ELF-1 (cell line): ENCODE data around the gene CA10.

Experiments used
- DNase-seq: peaks from one replicate; pipeline ENCODE4 v3.0.0-alpha.2; 2016; ENCODE audit warnings: low read depth, low spot score

Gene CA10

DNA sequence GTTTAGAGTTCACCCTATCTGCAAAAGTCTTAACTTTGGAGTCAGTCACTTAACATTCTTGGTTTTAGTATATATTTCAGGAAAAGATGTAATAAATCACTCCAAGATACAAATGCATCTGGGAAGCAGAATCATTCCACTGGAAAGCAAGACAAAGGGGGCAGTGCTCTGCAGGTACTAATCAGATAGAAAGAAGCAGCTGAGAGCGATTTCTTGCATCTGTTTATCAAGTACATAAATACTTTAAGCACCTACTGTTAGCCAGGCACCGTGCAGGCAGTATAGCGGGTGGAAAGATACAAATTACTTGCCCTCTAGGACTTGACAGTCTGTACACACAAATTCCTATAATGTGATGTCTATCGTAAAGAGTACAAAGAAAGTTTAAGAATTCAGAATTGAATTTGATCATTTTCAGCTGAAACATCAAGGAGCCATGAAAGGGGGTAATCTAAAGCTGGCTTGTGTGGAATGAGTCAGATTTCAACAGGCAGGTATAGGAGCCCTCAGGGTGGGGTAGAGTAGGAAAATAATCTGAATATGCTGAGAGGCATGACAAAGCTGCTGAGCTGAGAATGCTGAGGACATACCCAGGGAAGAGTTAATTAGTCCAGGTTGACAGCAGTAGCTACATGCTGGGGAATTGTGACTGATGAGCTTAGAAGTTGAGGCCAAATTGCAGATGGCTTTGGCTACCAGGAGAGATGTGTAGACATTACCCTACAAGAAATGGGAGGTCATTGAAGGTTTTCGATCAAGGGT, 110.2 kb downstream of the CA10 start:
- peak; percentile 2 for DNase-seq

DNA sequence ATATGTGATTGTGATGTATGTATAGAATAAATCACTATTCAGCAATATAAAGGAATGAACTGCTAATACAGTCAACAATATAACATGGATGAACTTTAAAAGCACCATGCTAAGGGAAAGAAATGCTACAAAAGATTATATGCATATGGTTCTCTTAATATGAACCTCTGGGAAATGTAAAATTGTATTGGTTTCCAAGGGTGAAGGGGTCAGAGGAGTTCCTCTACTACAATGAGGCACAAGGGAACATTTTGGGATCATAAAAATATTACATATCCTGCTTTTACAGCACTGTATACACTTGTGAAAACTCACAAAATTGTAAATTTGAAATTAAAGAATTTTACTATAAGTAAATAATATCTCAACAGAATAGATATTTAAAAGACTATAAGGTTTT, 111.4 kb downstream of the CA10 start:
- DNase-seq, result no peak

DNA sequence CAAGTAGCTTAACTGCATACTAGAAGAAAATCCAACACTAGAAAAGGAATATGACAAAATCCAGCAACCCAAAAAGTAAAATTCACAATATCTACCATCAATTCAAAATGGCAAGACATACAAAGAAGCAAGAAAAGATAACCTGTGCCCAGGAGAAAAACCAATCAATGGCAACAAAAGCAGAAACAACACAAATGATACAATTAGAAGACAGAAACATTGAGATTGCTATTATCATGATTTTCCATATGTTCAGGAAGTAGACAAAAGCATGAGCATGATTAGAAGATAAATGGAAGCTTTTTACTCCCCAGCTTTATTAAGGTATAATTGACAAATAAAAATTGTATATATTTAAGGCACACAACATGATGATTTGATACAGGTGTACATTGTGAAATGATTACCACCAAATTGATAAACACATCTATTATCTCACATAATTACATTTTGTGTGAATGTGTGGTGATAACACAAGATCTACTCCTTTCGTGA, 117.3 kb downstream of the CA10 start:
- no peak for DNase-seq

DNA sequence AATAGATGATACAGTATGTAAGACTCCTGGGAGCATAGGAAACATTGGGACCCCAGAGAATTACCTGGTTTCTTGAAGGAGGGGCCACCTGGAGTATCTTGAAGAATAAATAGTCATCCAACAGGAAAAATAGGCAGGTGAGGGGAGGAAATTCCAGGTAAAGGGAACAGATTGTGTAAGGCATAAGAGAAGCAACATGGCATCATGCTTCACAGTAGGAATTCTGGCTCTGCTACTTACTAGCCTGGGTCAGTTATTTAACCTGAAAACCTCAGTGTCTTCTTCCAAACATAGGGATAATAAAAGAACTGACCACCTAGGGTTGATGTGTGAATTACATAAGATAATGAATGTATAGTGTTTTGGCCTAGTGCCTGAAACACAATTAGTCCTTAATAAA, 122.1 kb downstream of the CA10 start:
- no peak for DNase-seq

DNA sequence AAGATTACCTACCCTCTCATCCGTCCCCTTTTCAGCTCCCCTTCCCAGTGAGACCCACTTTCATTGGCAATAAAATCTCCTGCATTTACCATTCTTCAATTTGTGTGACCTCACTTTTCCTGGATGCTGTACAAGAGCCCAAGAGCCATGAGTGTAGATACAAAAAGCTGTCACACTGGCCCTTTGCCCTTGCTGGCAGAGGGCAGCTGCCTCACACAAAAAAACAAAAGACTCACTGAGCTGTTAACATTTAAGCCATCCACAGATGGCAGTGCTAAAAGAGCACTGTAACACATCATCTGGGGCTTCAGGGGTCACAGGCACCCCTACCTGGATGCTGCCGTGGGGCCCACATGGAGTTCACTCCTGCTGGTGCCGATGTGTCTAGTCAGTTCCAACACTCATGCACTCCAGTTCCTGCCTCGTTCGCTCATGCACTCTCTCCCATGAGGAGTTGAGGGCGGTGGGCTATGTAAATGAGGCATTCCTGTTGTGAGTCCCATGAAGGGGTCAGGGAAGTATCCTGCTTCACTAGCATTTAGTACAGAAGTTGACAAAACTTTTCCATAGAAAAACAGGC, 123.1 kb downstream of the CA10 start:
- DNase-seq, result no peak

DNA sequence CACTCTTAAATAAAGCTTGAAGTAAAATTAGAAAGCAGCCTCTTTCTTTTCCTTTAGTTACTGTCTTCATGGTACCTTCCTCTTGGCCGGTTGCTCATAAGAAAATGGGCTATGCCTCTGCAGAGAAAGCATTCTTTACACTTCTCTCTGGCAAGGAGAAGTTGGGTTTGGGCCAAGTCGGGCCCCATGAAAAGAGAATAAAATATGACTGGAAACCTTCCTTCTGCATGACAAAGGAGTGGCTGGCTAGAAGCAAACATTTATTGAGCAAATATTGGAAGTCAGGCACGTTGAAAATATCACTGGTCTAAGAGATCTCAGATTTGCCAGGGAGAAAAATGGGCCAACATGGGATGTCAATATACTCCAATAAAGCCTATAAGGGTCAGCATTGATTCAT, 126.1 kb downstream of the CA10 start:
- DNase-seq, result no peak

DNA sequence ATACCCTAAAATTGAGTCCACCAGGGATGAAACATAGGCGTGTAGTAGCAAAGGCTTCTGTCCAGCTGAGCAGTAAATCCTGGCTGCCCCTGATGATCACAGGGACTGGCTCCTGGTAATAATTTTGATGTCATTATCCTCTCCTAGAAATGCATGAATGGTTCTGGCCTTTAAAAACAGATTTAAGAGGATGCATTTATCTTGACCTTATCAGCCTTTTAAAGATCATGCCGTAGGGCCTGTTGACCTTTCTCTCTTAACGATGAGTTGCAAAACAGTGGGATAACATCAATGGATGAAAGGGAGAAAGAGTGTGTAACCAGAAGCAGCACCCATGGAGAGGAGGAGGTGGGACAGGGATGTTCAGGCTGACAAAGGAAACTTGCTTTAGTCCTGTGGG, 128.5 kb downstream of the CA10 start:
- DNase-seq, result no peak

DNA sequence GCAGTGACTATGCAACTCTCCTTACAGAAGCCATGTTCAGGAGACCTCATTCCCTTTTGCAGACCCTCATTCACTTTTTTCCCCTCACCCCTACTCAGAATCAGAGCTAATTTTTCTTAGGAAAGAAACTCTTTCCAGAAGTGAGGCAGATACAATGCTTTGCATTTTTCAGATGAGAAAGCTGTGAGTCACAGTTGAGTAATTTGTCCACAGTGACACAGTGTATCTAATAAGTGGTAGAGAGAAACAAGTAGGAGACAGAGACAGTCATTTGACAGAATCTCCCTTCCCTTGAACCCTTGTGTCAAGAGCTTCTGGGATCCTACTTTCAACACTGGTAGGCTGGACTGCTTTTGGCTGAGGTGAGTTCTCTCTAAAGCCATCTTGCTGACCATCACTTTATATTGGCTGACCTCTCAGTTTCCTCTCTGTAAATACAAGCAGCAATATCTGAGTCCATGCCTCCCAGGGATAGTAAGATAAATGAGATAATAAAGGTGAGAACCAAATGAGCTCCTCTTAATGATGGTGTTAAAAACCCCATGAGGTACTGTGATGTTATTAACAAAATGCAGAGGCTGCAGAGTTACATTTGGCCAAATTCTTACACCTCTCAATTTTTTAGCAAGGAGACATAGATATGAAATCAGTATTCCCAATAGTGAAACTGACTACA, 130.8 kb downstream of the CA10 start:
- DNase-seq, result no peak

DNA sequence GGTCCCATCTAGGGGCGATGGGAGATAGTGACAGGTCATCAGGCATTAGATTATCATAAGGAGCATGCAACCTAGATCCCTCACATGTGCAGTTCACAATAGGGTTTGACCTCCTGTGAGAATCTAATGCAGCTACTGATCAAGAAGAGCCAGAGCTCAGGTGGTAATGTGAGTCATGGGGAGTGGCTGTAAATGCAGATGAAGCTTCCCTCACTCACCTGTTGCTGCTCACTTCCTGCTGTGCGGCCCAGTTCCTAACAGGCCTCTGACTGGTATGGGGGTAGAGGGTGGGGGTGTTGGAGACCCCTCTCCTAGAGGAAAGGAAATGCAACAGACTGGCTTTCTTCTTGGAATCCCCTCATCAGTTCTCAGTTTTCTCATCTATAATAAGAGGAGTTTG, 131.4 kb downstream of the CA10 start:
- DNase-seq, result no peak

DNA sequence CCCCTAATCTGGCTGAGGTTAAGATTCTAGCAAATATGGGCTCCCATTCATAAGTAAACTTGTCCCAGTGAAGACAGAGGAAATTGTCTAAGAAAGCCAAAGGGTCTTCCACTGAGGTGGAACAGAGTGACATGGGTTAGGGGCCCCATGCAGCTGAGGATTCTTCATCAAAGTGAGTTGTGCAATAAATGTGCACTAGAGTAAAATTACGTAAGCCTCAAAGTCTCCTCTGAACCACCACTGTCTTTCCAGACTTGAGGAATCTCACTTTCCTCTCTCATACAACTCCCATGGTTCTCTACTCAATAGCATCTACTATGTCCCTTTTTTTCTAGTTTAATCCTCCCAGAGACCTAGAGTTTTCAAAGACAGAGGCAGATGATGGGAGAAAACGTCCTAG, 132.4 kb downstream of the CA10 start:
- no peak for DNase-seq

DNA sequence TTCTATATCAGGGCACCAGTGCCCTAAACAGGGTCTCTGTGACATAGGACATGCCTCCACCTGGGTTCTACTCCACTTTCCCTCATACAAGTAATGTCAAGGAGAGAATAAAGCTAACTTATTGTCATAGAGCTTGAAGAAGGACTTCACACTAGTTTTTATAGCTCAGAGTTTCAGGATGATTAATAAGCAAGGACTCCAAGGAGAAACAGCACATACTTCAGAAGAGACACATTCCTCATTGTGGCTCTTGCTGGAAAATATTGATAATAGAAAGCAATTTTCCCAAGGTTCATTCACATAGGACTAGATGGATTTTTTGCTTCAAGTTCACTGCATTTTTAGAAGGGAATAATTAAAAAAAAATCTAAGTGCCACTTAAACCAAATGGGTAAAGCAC, 133.3 kb downstream of the CA10 start:
- DNase-seq, result no peak

DNA sequence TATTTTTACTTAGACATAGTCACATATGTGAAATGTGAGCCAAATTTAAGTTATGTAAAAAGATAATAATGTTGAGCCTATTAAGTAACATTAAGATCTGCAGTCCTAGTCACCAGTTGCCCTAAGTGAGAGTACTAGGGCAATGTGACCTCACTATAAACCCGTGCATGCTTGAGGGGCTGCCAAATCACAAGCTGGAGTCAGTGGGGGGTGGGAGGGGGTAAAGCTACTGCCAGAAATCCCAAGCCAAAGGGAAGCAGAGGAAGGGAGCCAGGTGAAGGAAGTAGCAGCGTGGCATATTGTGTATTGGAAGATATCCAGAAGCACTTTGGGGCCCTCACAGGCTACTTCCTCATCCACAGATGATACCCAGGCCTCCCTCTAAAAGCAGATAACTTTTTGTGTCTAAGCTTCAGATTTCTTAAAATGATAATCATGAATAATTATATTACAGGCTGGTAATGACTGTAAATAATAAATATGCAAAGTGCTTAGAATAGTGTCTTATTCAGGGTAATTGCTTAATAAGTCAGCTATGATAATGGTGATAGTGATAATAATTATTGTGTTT, 134.1 kb downstream of the CA10 start:
- no peak for DNase-seq

DNA sequence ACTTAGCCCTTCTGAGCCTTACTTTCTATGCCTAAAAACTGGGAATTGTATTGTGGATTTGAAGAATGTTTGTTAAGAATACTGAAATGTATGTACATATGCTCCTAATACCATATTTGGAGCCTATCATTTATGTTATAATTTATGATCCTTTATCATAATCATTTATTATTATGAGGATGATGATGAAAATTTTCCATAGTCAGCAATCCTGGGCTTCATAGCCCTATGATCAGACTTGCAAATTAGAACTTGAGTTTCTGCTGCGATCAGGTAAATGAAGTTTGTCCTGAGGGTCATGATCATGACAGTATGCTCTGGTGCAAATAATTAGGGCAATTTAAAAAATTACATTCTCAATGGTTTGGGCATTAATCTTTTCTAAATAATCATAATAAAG, 147.4 kb downstream of the CA10 start:
- DNase-seq, result no peak

DNA sequence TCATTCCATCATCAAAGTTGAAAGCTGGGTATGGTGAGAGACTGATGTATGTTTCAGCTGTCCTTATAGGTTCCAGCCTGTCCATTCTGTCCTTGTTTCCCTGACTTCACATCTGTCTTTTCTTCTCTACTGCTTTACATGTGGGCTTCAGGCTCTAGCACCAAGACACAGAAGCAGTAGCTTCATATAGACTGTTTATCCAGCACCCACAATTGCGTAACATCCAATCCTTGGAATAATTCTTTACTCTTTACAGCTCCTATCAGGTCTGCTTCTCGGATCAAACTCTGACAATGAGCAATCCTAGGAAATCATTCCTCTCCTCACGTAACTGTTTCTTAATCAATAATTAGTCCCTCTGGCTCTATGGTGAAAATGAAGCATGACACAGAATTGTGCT, 158.9 kb downstream of the CA10 start:
- no peak for DNase-seq

DNA sequence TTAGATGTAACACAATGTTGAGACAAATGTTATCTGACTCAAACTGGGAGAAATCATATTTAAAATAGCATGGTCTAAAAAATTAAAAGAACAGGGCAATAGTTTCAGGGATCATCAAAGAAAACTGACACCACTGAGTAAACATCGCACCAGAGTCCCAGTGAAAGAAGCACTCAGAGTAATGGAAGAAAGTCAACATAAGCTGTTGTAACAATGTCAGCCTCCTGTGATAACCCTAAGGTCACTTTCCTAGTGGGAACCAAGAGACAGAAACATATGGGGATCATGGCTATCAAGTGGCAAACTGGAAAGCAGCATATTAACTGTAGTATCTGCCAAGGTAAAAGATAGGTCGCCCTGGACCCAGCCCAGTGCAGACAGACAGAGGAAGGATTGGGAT, 160.8 kb downstream of the CA10 start:
- no peak for DNase-seq

DNA sequence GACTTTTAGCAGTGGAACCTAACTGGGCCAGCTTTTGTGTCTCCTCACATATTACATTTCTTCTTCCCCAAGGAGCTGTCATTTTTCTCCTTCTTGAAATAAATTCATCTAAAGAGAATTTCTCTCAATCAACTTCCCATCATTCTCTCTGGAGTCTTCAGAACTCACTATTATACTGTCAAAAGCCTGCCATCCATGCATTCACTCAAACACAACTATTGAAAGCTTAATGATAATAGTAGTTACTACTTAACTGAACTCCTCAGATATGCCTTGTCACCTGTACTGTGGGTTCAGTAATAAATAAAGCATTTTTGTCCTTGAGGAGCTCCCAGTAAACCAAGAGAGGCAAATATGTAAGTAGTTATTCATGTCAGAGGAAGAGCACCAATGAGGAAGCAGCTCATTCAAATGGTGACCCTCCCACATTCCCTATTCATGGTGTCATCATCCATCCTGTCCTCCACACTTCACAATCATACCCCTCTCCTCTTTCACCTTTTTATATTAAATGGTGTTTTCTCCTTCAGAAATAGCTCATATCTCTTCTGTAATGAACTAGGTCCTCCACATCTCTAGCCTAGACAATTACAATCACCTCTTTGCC, 162.6 kb downstream of the CA10 start:
- no peak for DNase-seq

DNA sequence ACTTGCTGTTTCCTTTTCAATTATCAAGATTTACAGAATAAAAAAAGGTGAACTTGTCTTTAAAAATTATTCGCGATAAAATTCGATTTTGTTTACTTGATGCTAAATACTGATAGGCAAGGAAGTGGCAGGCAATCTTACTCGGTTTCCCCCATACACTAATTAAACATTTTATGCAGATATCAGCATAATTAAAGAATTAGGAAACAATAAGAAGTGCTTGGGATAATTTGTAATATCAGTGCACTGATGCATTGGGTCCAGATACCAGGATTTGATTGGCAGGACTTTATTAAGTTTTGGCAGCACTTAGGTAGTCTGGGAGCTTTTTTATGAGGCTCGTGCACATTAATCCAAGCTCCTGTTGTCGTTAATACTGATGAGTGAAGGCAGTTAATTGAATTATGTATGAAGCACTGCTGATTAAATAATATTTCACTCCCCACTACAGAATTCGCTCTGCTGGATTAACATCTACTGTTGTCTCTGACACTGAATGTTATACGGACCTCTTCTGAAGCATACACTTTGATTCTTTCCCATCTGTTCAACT, 165.6 kb downstream of the CA10 start:
- DNase-seq, result no peak

DNA sequence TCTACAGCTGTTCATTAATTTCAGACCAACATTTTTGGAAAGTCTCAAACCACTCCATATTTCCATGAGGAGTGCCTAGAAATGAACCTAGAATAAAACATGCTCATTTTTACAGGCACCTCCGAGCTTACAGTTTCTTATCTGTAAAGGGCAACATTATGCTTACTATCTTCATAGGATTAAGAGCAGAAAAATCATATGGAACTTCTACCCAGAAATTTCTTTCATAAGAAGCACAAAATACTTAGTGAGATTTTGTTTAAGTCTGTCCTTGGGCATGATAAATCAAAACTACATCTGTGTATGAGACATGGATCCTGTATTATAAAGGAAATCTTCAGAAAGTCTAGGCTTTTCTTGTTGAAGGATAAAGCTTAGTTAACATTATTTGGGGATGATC, 187.4 kb downstream of the CA10 start:
- no peak for DNase-seq

DNA sequence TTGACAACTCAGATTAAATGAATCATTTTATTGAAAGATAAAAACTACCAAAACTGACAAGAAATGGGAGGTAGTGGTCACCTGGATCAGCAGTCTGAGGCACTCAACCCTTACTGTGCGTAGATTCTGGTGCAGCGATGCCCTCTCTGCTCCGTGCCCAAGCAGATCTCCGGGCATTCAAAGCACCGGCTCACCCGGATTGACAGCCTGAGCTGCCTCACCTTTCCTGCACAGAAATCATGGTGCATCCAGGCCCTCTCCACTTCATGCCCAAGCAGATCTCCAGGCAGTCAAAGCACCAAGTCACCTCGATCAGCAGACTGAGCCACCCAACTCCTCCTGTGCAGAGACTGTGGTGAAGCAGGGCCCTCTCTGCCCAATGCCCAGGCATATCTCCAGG, 196.8 kb downstream of the CA10 start:
- DNase-seq, result no peak

DNA sequence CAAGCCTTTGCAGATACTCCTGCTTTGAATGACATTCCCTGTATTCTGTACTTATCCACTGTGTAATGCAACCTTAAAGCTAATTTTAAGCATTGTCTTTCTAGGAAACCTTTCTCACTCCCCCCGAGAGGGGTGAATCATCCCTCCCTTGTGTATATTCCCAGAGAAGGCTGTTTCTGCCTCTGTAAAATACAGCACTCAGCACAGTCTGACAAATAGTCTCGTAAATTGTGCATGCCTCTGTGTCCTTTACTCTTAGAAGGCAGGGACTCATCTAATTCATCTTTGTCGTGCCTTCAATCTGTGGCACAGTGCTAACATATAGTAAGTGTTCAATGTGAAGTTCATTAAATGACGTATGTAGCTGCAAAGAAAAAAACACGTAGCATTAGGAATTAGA, 200.7 kb downstream of the CA10 start:
- no peak for DNase-seq

DNA sequence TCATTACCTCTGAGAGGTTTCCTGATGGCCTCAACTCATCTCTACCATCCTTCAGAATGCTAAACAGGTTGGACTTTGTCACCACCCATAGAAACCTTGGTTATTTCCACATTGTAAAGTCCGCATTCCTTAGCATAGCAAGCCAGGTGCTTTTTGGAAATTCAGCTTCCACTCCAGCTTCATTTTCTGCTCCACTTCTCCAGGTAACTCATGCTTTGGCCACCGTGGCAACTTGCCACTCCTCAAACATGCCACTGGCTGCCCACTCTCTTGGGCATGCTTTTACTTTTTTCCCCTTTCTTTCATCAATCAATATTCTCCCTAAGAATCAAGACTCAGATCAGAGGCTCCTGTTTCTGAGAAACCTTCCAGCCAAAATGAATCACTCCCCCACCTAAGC, 203.3 kb downstream of the CA10 start:
- DNase-seq, result no peak

DNA sequence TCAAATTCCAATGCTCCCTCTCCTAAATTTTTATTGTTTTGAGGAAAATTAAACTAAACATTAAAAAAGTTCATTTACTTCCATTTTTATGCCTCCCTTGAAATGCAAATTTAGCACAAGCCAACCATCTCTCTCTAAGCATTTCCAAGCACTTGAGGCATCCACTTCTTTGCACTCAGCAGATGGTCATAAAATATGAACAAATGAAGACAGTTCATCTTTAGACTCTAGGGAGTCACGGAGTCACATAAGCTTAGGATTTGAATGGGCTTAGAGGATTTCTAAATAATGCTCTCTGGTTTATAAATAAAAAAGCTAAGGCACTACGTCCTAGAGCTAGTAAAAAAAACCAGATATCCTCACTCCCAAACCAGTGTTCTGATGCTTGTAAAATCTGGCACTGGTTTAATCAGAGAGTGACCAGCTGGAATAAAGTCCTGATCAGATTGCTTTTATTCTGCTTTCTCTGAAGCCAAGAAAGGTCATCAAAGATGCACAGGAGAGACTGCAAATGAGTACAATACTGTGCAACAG, 204.2 kb downstream of the CA10 start:
- no peak for DNase-seq
